Hematopoietic multipotent progenitor cell treated with erythropoietin and hydrocortisone succinate and interleukin-3 and kit ligand, for 8 days (in vitro differentiated cells): ENCODE data around the gene LRP10.
A peak's percentile ranks its signal among the peaks of the same experiment; 100 is the strongest.
"Not testable (repeated sequence)": the region's sequence is repeated elsewhere in the genome, so short reads cannot be mapped to it uniquely, and the experiment has no call there.

Source experiments
- DNase-seq: peaks from one replicate; pipeline ENCODE4 v3.0.0-alpha.2; 2015

LRP10 gene

GRCh38 chr14:22843123-22843925 is 28.2 kb upstream of the LRP10 start:
- no peak for DNase-seq

- no peak for DNase-seq
Measured at GRCh38 chr14:22844221-22845102, 27.1 kb upstream of the LRP10 start.

GRCh38 chr14:22845103-22845394 is 26.5 kb upstream of the LRP10 start:
- DNase-seq: no peak

- no peak for DNase-seq
Measured at GRCh38 chr14:22845821-22846625, 25.5 kb upstream of the LRP10 start.

- DNase-seq: no peak
Measured at GRCh38 chr14:22846811-22847307, 24.7 kb upstream of the LRP10 start.

- DNase-seq: no peak
Measured at GRCh38 chr14:22847661-22848341, 23.7 kb upstream of the LRP10 start.

- peak; percentile 27 for DNase-seq
Measured at GRCh38 chr14:22848351-22849164, 23.0 kb upstream of the LRP10 start.

GRCh38 chr14:22849212-22849819 is 22.2 kb upstream of the LRP10 start:
- DNase-seq: no peak

- DNase-seq: no peak
Measured at GRCh38 chr14:22850944-22851764, 20.4 kb upstream of the LRP10 start.

- not testable (repeated sequence) for DNase-seq
Measured at GRCh38 chr14:22852178-22852577, 19.4 kb upstream of the LRP10 start.

GRCh38 chr14:22852599-22852939 is 19.0 kb upstream of the LRP10 start:
- no peak for DNase-seq

- DNase-seq: peak; percentile 87
Measured at GRCh38 chr14:22852940-22853767, 18.4 kb upstream of the LRP10 start.

- DNase-seq: not testable (repeated sequence)
Measured at GRCh38 chr14:22854296-22854695, 17.2 kb upstream of the LRP10 start.

- no peak for DNase-seq
Measured at GRCh38 chr14:22854963-22855724, 16.4 kb upstream of the LRP10 start.

GRCh38 chr14:22856428-22856827 is 15.1 kb upstream of the LRP10 start:
- DNase-seq: no peak

- not testable (repeated sequence) for DNase-seq
Measured at GRCh38 chr14:22860377-22860776, 11.2 kb upstream of the LRP10 start.

- no peak for DNase-seq
Measured at GRCh38 chr14:22861651-22862050, 9.9 kb upstream of the LRP10 start.

- no peak for DNase-seq
Measured at GRCh38 chr14:22864979-22865378, 6.6 kb upstream of the LRP10 start.
